ENCODE data around the gene ADAMTS6.

The ADAMTS6 gene

DNA sequence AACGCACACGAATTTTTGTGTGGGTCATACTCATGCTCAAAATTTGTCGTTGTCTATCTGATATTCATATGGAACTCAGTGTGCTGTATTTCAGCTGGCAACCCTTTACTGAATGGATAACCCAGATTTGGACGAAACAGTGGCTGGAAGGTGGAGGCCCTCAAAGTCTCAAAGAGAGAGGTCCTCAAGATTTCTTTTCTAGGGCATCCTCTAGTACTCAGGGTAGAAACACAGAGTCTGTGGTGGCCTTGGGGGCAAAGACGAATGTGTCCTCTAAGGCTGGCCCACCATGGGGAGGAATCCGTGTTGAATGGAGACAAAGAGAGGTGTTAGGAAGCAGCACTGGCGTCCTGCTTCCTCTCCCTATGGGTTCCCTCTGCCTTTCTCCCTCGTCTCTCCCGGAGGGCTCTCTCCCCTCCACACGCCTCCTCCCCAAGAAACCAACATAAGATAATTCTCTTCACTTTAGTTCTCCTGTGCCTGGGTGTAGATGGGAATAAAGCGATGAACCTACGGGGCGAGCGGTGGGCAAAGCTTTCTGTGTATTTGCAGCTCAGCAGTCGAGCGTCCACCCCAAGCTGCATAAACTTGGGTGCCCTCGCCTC is 379.2 kb downstream of the ADAMTS6 start:
- DNase-seq: no peak
- in situ Hi-C loops (cut with MboI; ENCODE audit: low pct_unique_long_range_greater_than_20kb, low sequenced_read_pairs): no loop called here

DNA sequence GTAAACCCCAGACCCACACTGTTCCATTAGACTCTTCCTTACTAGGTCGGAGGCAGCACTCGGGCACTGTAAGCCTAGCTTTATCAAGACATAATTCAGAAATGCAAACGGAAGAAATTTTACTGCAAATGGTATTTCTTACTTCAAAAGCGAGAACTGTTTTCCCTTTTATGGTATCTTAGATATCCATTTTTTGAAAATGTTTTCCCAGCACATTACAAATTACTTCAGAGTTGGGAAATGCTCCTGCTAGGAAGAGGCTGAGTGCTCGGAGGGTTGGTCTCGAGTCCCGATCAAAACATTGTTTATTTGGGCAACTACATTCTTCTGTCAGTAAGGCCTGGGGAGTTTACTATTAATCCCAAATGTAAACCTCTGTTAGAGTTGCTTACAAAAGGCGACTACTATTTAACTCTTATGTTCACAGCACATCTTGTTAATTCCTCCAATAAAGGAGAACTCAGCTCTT is 380.1 kb downstream of the ADAMTS6 start:
- no peak for DNase-seq
- in situ Hi-C loops (cut with MboI; ENCODE audit: low pct_unique_long_range_greater_than_20kb, low sequenced_read_pairs): no loop called here

DNA sequence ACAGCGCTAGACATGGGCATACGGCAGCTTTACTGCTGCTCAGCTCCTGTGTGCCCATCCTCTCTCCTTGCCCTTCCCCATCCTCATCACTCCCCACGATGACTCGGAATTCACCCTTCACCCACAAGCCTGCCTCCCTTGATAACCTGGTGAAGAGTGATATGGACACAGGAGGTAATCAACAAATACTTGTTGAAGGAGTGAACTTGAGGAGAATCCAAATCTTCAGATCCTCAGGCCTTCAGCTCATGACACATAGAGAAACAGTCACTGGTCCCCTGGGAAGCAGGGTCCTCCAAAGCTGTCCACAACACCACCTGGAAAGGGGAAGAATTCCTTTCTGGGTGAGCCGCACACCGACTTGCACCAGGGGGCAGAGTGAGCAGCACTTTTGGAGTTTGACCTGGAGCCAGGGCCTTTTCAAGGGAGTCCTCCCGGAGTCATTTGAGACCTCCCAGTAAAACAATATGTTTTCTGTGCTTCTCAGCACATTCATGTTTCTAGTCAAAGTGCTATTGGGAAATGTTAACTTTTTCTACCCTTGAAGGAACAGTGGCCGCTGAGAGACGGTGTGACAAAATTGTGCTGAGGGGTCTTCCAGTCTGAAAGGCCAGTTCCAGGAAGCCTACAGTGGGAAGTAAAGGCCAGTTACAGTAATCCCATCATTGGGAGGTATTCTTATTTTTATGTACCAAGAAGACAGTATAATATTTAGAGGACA is 380.6 kb downstream of the ADAMTS6 start:
- in situ Hi-C loops (cut with MboI; ENCODE audit: low pct_unique_long_range_greater_than_20kb, low sequenced_read_pairs): no loop called here
- peak; percentile 50 for DNase-seq

Data from KBM-7 (cell line).